ENCODE measurements around the gene BHLHE40. TPM values are rescaled to one million over a fixed set of nuclear protein-coding genes. Genes with fewer than 3 reads are reported as not detected.

The BHLHE40 gene
- polyA plus RNA-seq, 1 of the 3 experiments (the other 2 are of a cell fraction), result 62.2 TPM

- H4K20me1 ChIP-seq (ENCODE audit: insufficient read depth), result no peaks in the 10 kb centered on the region
- H3K4me2 ChIP-seq, result no peak overlapping the region
- DNase-seq, result no peak
- peaks cover 0 to 13% of the 10 kb centered on the region in 2 experiments; a peak in 1 of 4 replicates for H3K4me1 ChIP-seq (ENCODE audit: control insufficient read depth in 1 of 2, insufficient read depth in 2 of 2, low read depth in 1 of 2, low read length in 1 of 2)
- no peak overlapping the region for H3K4me3 ChIP-seq (ENCODE audit: low read depth in 2 of 2, low read length in 1 of 2)
- H3K9me2 ChIP-seq, result no peaks in the 10 kb centered on the region
- TF ChIP-seq TCF12 (IDR thresholded peaks at IDR 0.05), result no peak
- no peak for TF ChIP-seq ELF1 (IDR thresholded peaks at IDR 0.05)
- no peak for TF ChIP-seq SIN3A (IDR thresholded peaks at IDR 0.05; ENCODE audit: borderline replicate concordance, low read depth, low read length)
- TF ChIP-seq MEF2A (IDR thresholded peaks at IDR 0.05; ENCODE audit: borderline replicate concordance, low read depth), result no peak
- no peak for TF ChIP-seq ZBTB33 (IDR thresholded peaks at IDR 0.05; ENCODE audit: borderline replicate concordance, low read depth)
- no peak for TF ChIP-seq RXRA (IDR thresholded peaks at IDR 0.05; ENCODE audit: borderline replicate concordance, low read depth)
- no peak for TF ChIP-seq USF1 (IDR thresholded peaks at IDR 0.05; ENCODE audit: borderline replicate concordance, low read depth)
- no peak for TF ChIP-seq CHD2 (IDR thresholded peaks at IDR 0.05; ENCODE audit: low read length, partially characterized antibody)
- TF ChIP-seq SMC3 (IDR thresholded peaks at IDR 0.05; ENCODE audit: low read depth, low read length), result no peak
- no peak for TF ChIP-seq RAD21 (IDR thresholded peaks at IDR 0.05; ENCODE audit: low read length)
- TF ChIP-seq GATA2 (CRISPR knock-in tag; IDR thresholded peaks at IDR 0.05), result no peak
- TF ChIP-seq JUND (IDR thresholded peaks at IDR 0.05), result no peak
- no peak for TF ChIP-seq FOSL2 (IDR thresholded peaks at IDR 0.05; ENCODE audit: borderline replicate concordance, low read depth)
- TF ChIP-seq, protein P1, sequence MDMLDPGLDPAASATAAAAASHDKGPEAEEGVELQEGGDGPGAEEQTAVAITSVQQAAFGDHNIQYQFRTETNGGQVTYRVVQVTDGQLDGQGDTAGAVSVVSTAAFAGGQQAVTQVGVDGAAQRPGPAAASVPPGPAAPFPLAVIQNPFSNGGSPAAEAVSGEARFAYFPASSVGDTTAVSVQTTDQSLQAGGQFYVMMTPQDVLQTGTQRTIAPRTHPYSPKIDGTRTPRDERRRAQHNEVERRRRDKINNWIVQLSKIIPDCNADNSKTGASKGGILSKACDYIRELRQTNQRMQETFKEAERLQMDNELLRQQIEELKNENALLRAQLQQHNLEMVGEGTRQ (IDR thresholded peaks at IDR 0.05; ENCODE audit: borderline replicate concordance, low read depth, low read length), result no peak
- no peak for TF ChIP-seq YY1 (IDR thresholded peaks at IDR 0.05; ENCODE audit: low read depth)
- TF ChIP-seq, protein P2, sequence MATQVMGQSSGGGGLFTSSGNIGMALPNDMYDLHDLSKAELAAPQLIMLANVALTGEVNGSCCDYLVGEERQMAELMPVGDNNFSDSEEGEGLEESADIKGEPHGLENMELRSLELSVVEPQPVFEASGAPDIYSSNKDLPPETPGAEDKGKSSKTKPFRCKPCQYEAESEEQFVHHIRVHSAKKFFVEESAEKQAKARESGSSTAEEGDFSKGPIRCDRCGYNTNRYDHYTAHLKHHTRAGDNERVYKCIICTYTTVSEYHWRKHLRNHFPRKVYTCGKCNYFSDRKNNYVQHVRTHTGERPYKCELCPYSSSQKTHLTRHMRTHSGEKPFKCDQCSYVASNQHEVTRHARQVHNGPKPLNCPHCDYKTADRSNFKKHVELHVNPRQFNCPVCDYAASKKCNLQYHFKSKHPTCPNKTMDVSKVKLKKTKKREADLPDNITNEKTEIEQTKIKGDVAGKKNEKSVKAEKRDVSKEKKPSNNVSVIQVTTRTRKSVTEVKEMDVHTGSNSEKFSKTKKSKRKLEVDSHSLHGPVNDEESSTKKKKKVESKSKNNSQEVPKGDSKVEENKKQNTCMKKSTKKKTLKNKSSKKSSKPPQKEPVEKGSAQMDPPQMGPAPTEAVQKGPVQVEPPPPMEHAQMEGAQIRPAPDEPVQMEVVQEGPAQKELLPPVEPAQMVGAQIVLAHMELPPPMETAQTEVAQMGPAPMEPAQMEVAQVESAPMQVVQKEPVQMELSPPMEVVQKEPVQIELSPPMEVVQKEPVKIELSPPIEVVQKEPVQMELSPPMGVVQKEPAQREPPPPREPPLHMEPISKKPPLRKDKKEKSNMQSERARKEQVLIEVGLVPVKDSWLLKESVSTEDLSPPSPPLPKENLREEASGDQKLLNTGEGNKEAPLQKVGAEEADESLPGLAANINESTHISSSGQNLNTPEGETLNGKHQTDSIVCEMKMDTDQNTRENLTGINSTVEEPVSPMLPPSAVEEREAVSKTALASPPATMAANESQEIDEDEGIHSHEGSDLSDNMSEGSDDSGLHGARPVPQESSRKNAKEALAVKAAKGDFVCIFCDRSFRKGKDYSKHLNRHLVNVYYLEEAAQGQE (IDR thresholded peaks at IDR 0.05; ENCODE audit: low read depth, low read length), result no peak
- TF ChIP-seq EP300 (IDR thresholded peaks at IDR 0.05; ENCODE audit: borderline replicate concordance in 1 of 2, low read depth in 1 of 2, low read length in 1 of 2), result no peak
- TF ChIP-seq, protein P3, sequence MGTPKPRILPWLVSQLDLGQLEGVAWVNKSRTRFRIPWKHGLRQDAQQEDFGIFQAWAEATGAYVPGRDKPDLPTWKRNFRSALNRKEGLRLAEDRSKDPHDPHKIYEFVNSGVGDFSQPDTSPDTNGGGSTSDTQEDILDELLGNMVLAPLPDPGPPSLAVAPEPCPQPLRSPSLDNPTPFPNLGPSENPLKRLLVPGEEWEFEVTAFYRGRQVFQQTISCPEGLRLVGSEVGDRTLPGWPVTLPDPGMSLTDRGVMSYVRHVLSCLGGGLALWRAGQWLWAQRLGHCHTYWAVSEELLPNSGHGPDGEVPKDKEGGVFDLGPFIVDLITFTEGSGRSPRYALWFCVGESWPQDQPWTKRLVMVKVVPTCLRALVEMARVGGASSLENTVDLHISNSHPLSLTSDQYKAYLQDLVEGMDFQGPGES (IDR thresholded peaks at IDR 0.05; ENCODE audit: low read depth, low read length), result no peak
- TF ChIP-seq POLR2AphosphoS5 (IDR thresholded peaks at IDR 0.05; ENCODE audit: low read depth, low read length), result no peak
- H3F3A ChIP-seq (replicated peaks; ENCODE audit: insufficient read depth), result no peaks in the 10 kb centered on the region
- no peak overlapping the region for H3K27ac ChIP-seq (ENCODE audit: low read depth in 2 of 2, low read length in 1 of 2)
- no peaks in the 10 kb centered on the region for H3K36me3 ChIP-seq (replicated peaks in 1 of 2; ENCODE audit: control insufficient read depth in 1 of 2, insufficient read depth in 2 of 2, low read length in 1 of 2)
- no peaks in the 10 kb centered on the region for H3K9me3 ChIP-seq
- 86% methylated on average over 5 of the region's 5 CpGs for WGBS (ENCODE audit: low lambda C conversion rate)
- H2AFZ ChIP-seq (ENCODE audit: low read depth), result no peak overlapping the region
- H3K79me2 ChIP-seq (ENCODE audit: insufficient read depth), result no peaks in the 10 kb centered on the region
- ChIA-PET POLR2A (no interaction called here), CTCF (no interaction called here)
- no peak overlapping the region for H3K9ac ChIP-seq
- no peaks in the 10 kb centered on the region for H3K27me3 ChIP-seq (ENCODE audit: insufficient read depth)
These were observed 35.8 kb downstream of the BHLHE40 start for GRCh38 chr3:5015056-5015455.
